GM19397 (cell line): ENCODE data around the gene LMTK2.
"Not testable (repeated sequence)": the region's sequence is repeated elsewhere in the genome, so short reads cannot be mapped to it uniquely, and the experiment has no call there.

Source experiments
- ATAC-seq: cut with Tn5 transposase; IDR thresholded peaks from one replicate; pipeline ENCODE4 v1.9.1; 2021; ENCODE audit warnings: mild to moderate bottlenecking, moderate library complexity; ENCODE audit not compliant: unreplicated experiment

LMTK2 gene

DNA sequence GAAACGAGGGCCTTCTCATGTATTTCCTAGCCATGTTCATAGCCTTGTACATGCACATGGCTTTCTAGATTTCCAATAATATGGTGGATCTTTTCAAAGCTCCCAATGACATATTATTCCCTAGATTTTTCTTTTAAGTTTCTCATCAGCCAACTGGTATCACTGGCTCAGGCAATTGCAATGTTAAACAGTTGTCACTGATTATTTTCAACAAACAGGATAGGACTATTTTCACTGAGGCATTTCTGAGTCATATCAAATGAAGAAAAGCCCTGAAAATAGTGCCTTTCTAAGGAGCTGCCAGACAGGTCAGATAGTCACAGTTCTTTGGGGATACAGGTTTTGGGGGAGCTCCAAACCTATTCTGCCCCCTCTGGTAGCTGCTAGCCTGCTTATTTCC is 4.5 kb upstream of the LMTK2 start:
- ATAC-seq, result no peak

DNA sequence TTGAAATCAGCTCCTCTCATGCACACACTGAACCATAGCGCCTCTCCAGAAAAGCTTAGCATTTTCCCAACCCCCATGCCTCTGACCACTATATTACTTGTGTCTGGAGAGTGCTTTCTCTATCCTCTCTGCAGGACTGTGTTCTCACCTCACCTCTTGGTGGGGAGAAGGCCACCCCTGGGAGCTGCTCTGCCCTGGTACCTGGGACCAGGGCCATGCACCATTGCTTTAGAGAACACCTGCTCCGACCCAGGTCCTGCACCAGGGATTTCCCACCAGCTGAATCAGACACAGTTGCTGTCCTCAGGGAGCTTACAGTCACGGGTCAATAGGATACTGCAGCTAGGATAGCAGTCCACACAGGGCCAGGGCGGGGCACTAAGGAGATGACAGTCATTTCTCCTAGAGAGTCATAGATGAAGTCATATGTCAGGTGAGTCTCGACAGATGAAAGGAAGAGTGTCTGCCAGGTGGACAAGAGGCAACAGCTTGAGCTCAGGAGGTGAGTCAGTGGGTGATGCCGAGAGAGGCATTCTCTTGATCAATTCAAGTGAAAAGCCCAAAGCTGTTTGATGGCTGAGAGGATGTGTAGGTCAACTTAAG is 619 bp upstream of the LMTK2 start:
- ATAC-seq, result no peak

DNA sequence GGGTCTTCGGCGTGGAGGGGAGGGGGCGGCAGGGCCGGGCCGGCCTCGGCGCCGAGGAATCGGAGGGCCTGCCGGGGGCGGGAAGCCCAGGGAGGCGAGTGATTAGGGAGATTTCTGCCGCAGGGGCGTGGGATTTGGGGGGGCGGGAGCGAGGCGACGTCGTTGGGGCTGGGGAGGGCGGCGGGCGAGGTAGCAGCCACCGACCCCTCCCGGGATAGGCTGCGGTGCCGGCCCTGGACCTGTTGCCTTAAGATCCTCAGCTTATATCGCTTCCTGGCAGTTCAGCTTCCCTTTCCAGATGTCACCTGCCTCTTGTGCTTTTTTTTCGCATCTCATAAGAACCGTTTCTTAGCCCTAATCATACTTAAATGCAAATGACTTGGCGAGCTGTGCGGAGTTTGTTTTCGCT is 655 bp downstream of the LMTK2 start:
- no peak for ATAC-seq

DNA sequence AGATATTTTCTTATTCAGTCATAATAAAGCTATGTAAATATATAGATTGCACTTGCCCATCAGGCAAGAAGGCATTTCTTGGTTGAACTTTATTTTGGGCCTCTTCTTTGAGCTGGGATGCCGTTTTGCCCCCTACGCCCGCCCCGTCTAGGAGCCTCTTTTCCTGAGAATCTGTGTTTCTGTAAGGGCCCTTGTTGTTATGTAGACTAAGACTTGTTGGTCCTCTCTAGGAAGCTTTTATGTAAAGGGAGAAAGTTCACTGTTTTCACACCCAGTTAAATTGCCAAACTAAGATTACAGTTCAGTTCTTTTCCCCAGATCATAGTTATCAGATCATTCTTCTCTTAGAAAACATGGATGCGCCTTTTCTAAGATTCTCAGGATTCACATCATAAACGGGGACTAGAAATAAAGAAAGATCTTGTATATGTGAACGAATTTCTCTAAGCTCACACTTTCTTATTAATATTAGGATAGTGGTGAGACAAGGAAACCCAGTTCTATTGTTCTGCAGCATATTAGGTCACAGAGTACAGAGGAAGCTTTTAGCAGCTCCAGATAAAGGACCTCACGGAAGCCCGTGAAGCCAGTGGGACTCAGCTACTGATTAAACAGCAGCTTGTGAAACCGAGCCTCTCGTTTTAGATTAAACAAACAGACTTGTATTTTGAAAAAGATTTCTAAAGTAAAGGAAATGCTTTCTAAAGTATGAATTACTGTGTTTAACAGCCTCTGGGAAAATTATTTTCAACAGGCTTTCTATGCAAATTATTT is 3.8 kb downstream of the LMTK2 start:
- ATAC-seq, result no peak

DNA sequence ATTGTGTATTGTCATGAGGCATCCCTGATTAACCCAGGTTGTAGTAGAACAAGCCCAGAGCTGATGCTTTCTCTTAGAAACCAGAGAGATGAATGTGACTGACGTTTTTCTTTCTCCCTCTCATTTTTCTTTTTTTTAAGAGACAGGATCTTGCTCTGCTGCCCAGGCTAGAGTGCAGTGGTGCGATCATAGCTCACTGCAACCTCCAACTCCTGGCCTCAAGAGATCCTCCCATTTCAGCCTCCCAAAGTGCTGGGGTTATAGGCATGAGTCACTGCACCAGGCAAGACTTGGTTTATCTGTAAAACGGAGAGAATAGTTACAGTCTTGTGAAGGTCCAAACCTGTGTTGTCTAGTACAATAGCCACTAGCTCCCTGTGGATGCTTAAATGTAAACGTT is 5.4 kb downstream of the LMTK2 start:
- ATAC-seq, result no peak

DNA sequence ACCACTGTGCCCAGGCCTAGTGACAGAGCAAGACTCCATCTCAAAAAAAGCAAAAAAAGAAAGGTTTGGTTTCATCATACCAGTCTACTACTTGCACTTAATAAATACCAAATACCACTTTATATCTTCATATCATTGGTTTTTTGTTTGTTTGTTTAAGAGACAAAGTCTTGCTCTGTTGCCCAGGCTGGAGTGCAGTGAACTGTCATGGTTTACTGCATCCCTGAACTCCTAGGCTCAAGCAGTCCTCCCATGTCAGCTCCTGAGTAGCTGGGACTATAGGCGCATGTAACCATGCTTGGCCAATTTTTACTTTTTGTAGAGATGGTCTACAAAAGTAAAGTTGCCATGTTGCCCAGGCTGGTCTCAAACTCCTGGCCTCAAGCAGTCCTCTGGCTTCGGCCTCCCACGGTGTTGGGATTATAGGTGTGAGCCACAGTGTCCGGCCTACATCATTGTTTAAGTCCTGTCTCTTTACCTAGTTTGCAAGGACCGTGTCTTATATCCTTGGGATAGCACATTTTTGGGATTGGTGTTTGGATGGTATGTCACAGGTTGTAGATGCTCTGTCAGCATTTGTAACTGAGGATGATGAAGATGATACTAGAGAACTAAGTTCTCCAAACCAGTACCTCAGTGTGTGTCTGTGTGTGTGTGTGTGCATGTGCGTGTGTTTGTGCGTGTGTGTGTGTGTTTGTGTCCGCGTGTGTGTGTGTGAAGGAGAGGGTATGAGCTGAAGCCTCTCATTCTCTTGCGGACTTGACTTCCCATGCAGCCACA is 9.3 kb downstream of the LMTK2 start:
- ATAC-seq, result no peak

DNA sequence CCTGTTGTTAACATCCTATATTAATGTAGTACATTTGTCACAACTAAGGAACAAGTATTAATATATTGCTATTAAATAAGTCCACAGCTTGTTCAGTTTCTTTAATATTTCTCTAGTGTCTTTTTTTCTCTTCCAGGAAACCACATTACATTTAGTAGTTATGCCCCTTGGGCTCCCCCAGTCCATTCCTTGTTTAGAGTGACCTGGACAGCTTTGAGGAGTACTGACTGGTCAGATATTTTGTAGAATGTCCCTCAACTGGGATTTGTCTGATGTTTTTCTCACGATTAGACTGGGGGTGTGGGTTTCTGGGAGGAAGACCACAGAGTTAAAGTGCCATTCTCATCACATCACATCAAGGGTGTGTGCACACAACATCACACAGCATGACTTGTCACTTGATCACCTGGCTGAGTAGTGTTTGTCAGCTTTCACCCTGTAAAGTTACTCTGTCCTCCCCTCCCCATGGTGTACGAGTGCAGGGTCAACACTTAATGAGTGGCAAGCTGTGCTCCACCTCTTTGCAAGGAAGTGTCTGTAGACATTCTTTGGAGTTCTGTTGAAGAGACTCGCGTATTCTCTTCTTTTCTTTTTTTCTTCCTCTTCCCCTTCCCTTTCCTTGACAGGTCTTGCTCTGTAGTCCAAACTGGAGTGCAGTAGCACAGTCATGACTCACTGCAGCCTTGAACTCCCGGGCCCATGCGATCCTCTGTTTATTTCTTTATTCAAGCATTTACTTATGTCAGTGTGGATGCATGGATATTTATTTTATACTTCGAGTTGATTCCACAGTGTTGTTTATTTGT is 10.2 kb downstream of the LMTK2 start:
- no peak for ATAC-seq

DNA sequence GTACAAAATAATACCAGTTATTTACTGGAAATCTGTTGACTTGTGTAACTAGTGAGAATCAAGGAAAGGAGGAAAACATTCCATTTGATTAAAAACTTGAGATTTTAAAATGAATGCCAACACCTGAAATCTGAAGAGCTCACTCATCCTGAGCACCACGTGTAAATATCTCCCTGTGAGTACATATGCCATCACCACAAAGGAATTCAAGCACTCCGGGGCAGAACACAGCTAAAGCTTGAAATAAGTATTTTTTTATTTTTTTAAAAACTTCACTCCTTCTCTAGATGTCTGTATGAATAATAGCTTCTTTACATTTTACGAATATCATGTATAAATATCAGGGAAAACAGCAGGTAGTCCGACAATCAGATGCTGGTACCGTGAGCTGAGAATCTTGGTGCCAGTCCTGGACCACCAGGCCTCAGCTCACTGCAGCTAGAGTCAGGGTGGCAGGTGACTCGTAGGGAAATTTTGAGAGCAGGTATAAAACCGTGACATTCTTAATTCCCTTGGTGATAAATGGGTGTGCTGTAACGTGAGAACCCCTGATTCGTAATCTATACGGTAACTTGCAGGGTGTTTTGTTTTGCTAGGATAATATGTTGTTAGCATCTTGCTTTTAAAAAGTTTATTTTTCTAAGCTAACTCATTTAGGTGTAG is 12.7 kb downstream of the LMTK2 start:
- ATAC-seq, result no peak

DNA sequence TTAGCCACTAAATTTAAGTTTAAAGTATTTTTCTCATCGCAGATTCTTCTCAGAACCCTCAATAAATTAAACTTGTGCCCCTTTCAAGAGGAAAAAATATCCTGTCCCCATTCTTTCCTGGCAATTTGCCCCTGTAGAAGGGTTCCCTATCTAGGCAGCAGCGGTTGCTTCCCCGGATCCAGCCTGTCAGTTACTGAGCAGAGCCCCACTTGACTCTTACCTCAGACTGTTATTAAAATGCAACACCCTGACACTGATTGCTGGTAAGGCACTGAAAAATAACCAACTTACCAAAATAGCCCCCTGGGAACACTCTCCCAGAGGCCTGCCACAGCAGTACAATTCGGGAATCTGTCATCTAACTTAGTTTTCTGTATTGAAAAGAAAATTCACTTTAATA is 13.9 kb downstream of the LMTK2 start:
- no peak for ATAC-seq

DNA sequence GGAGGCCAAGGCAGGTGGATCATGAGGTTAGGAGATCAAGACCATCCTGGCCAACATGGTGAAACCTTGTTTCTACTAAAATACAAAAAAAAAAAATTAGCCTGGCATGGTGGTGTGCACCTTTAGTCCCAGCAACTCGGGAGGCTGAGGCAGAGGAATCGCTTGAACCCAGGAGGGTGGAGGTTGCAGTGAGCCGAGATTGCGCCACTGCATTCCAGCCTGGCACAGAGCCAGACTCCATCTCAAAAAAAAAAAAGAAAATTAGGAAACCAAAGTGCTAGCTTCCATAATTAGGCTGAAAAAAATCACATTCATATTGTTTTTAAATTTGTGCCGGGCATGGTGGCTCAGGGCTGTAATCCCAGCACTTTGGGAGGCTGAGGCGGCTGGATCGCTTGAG is 14.7 kb downstream of the LMTK2 start:
- not testable (repeated sequence) for ATAC-seq

DNA sequence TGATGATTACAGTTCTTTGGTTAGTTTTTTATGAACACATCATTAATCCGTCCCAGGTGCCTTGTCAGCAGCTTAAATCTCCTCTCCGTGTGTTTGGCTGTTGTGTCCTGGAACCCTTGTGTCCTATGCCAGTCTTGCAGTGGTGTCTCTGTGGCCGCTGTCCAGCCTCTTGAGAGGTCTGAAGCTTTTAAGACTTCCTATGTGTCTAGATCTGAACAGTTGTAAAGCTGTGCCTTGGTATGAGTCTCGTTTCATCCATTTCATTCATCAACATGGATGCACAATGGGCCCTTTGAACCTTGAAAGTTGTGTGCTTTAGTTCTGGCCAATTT is 16.7 kb downstream of the LMTK2 start:
- ATAC-seq, result no peak

DNA sequence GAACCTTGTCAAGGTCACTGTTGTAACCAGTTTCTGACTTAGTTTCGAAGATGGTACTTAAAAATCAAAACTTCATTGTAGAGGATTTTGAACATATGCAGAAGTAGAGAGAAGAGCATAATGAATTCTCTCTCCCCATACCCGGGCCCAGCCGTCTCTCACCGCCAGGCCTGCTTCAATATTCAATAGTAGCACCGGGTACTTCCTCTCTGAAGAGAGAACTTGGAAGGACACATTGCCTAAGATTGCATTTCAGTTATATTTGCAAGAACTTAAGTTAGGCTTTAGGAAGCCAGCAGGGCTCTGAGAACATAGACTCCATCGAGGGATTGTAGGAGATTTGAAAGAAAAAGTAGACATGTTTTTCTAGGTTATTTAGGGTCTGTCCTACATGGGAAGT is 19.1 kb downstream of the LMTK2 start:
- ATAC-seq, result no peak

DNA sequence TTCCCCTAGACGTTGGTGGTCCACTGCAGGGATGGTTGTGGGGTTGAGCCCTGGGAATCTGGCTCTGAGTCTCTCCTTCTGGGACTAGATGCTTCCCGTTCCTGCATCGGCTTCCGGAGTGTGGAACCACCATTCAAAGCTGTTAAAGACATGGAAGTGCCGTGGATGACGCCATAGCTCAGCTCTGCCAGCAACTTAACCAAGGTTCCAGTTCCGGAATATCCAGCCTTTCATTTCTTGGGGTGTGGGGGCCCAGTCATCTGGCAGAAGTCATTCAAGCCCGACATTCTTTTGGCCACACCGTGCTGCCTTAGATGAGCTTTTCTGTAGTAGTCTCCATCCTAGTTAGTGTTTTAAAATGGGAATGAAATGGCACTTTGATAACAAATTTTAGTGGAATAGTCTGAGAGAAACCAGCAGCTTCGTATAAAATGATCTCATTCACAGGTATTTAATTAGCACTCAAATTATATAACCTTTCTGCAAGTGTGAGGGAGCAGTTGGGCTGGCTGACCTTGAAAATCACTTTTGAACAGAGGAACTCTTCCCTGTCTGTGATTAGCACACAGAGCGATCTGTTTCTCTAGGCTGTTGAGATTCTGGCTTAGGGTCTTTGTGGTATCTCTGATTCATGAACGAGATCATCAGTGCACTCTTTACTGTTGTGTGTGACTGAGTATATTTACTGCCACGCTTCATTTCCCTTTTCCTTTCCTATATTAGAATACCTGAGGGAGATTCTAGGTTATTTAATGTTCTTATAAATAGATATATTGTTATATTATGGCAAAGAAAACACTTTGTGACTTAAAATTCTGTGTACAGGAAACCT is 19.9 kb downstream of the LMTK2 start:
- no peak for ATAC-seq

DNA sequence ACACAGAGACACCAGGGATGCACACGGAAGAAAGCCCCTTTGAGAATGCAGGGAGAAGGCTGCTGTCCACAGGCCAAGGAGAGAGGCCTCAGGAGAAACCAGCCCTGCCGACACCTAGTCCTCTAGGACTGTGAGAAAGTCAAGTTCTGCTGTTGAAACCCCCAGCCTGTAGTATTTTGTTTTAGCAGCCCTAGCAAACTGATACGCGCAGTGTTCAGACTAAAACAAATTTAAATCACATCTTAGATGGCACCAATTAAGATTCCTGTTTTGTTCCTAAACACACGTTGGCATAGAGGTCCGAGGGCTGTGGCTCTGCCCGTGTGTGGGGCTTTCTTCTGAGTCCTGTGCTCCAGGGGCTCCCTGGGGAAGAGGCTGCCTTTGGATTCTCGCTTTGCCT is 21.7 kb downstream of the LMTK2 start:
- no peak for ATAC-seq

DNA sequence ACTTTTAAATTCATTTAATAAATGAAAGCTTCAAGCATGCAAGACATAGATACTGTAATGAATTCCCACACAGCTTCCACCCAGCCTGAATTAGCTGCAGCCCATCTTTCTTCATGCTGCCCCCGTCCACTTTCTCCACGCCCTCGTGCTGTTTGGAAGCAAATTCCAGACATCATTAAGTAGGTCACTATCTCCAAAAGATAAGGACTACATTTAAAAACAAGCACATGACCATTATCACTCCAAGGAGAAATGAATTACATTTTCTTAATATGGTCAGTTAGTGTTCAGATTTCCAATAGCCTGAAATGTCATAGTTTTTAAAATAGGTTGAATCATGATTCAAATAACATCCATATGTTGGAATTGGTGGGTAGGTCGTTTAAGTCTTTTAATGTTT is 24.3 kb downstream of the LMTK2 start:
- no peak for ATAC-seq

DNA sequence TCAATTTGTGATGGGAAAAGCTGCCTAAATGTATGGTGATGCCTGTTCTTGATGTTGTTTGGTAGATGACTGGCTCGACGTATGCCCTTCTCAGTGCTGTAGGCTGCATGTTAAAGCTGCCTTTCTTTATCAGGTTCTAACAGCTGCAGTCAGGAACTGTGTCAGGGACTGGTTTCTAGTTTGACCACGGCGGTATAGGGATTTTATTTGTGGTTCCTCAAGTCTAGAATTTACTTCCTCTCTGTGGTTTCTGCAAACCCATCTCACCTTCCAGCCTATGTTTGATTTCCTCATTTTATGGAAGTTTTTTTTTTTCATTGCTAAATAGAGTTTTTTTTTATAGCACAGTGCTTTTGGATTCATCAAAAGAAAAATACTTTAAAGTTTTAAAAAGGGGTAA is 26.5 kb downstream of the LMTK2 start:
- ATAC-seq, result peak; percentile 62

DNA sequence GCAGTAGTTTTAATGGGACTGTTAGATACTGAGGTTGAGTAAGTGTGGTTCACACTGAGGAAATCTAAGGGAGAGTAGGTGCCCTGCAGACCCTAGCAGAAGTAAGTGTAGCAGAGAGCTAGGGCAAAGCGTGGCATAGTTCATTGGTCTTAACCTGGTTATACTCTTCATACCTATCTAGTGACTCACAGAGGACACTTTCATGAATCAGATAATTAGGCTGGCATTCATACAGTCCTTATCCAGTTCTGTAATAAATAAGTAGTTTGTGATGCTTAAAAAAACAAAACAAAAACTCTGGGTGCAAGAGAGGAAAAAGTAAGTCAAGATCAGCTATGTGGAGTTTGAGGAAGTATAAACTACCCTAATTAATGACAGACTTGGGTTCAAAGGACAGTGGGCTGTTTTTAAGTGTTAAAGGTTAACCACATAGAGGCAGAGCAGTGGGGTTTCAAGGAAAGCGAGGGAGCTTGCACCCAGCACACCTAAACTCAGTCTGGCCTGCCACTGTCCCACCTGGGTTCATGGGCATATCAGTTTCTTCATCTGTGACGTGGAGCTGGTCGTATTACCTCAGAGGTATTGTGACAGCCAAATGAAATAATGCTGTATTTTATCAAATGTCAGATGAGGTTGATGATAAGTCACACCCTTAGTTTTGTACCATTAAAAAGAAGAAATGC is 27.1 kb downstream of the LMTK2 start:
- ATAC-seq, result peak; percentile 6

DNA sequence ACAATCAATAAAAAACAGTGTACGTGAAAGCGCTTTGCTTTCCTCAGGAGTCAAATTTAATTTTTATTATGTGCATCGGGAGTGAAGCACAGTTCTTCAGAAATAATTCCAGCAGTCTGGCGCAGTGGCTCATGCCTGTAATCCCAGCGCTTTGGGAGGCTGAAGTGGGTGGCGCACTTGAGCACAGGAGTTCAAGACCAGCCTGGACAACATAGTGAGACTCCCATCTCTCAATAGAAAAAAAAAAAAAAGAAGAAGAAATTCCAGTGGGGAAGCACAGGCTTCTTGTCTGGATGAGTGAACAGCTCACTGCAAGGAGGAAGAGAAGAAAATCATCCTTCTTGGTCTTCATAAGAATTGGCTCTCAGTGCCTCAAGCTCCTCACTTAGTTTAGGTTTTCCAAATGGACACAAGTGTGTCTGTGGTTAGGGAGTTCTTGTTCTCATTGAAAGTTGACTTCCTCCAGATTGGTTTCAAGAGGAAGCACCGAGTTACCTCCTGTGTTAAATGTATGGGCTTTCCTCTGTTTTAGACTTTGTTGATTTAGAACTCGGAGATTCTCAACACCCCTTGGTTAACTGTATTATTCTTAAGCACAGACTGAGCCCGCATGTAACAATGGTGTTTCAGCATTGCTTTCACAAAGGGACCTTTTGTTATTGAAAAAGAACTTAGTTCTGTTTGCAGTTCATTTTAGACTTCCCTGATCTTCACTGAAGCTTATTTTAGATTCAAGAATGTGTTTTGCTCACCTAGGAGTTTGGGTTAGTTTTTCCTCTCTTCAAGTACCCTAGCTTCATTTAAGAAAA is 28.0 kb downstream of the LMTK2 start:
- no peak for ATAC-seq

DNA sequence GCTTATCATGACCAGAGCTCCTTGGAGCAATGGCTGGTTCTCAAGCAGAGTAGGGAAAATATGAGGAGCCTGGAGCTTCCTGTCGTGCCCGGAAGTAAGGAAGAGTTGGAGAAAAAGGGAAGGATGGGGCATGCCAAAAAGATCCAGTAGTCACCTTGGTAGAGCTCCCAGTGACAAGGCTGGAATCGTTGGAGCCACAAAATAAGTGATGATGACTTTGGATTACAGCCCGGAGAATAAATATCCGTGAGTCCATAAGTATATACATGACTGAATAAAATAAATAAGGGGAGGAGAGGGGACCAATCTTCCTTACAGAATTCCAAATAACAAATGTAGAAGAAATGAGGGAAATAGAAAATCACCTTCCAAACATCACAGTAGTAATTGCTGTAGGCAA is 29.3 kb downstream of the LMTK2 start:
- no peak for ATAC-seq
